Activated CD8-positive, alpha-beta T cell treated with anti-CD3 and anti-CD28 coated beads, Interleukin-2, amount 10 ng/mL, durations not matched to agents 7 days and 5 days (primary cell): ENCODE results near the gene CREBBP. TPM values are rescaled to one million over a fixed set of nuclear protein-coding genes. Genes with fewer than 3 reads are reported as not detected.

ENCODE experiments used
- ATAC-seq: fragments of 150-1000 bp; cut with Tn5 transposase; one replicate; pipeline ENCODE4 v1.10.0; 2021; ENCODE audit warnings: moderate library complexity
- CTCF ChIA-PET: fragments of 350-600 bp; sonication (Branson Sonifier 250); formaldehyde crosslinking; loops from one replicate; lab custom pipeline; 2021; ENCODE audit warnings: antibody characterized with exemption; lab: Charles Lee
- POLR2A ChIA-PET: fragments of 350-600 bp; sonication (Branson Sonifier 250); formaldehyde crosslinking; loops from one replicate; lab custom pipeline; 2021; ENCODE audit warnings: antibody characterized with exemption; lab: Charles Lee
- DNase-seq: peaks from one replicate; pipeline ENCODE4 v3.0.0-alpha.2; 2020
- H3K27ac Mint-ChIP-seq: one replicate; pipeline ENCODE4 v1.8.0; 2021; ENCODE audit warnings: mild to moderate bottlenecking, mixed read lengths
- H3K27me3 Mint-ChIP-seq: one replicate; pipeline ENCODE4 v1.8.0; 2021; ENCODE audit warnings: low read depth, mixed read lengths
- H3K36me3 Mint-ChIP-seq: one replicate; pipeline ENCODE4 v1.8.0; 2021; ENCODE audit warnings: low read depth, mixed read lengths
- H3K4me1 Mint-ChIP-seq: one replicate; pipeline ENCODE4 v1.8.0; 2021; ENCODE audit warnings: low read depth, mixed read lengths
- H3K4me3 Mint-ChIP-seq: one replicate; pipeline ENCODE4 v1.8.0; 2021; ENCODE audit warnings: mild to moderate bottlenecking, mixed read lengths
- H3K9me3 Mint-ChIP-seq: one replicate; pipeline ENCODE4 v1.8.0; 2022; ENCODE audit warnings: mixed read lengths; ENCODE audit not compliant: insufficient read depth
- total RNA-seq, 2 experiments: library from RNA; stranded (reverse); gene quantifications; one replicate each; pipeline ENCODE4 v1.2.3, GENCODE V29; 2021

The CREBBP gene
- total RNA-seq, 2 experiments from 2014 or later: 51.8 to 55.8 TPM

DNA sequence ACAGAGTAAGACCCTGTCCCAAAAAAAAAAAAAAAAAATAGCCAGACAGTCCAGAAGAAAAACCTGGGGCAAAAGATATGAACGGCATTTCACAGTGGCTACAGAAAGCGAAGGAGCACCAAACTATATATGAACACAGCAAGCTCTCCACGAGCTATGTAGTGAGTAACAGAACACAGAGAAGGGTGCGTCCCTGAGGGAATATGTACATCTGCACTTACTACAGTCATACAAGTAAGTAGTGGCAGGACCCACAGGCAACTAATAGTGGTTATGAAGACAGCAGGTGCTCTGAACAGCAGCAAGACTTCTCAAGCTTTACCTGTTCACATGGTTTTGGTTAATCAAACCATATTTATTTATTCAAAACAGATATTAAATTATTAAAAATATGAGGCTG lies 179.0 kb downstream of the CREBBP start:
- no peaks in the 10 kb centered on the region for H3K9me3 Mint-ChIP-seq
- ChIA-PET POLR2A (interaction anchor here (0.5 kb wide), 1 partner anchor 1445 kb away, joined by 3 read pairs; no protein-coding TSS in a partner anchor), CTCF (interaction anchor here (1.6 kb wide), 1 partner anchor 11 kb away, joined by 3 read pairs; no protein-coding TSS in a partner anchor)
- H3K27me3 Mint-ChIP-seq: no peaks in the 10 kb centered on the region
- peaks cover 11% of the 10 kb centered on the region for H3K36me3 Mint-ChIP-seq
- ATAC-seq (no peak), DNase-seq (no peak)
- no peak overlapping the region for H3K27ac Mint-ChIP-seq
- peaks cover 22% of the 10 kb centered on the region for H3K4me1 Mint-ChIP-seq
- H3K4me3 Mint-ChIP-seq: no peak overlapping the region

DNA sequence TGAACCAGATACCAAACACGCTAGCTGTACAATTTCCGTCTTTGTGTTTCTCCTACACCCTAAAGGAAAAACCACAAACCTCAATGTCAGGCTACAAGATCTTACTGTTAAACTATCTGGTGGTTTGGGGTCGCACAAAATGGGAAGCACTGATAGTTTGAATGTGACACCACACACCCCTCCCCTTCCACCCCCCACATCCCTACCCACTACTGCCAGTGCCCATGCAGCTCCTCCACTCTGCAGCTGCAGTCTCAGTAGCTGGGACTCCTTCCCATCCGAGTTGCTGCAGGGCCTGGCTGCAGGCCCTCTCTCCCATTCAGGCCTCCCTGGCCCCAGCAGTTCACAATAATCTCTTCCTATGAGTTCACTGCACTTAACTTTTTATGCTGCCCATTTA lies 181.6 kb downstream of the CREBBP start:
- Mint-ChIP-seq H3K4me3 (peak overlapping the region; percentile 15), H3K9me3 (no peaks in the 10 kb centered on the region), H3K4me1 (peaks cover 13% of the 10 kb centered on the region), H3K27me3 (no peaks in the 10 kb centered on the region), H3K27ac (no peak overlapping the region), H3K36me3 (peaks cover 13% of the 10 kb centered on the region)
- ChIA-PET CTCF (no interaction called here), POLR2A (interaction anchor here (0.7 kb wide), 1 partner anchor 91 kb away, joined by 3 read pairs; no protein-coding TSS in a partner anchor)
- ATAC-seq (peak; percentile 74), DNase-seq (peak; percentile 39)

DNA sequence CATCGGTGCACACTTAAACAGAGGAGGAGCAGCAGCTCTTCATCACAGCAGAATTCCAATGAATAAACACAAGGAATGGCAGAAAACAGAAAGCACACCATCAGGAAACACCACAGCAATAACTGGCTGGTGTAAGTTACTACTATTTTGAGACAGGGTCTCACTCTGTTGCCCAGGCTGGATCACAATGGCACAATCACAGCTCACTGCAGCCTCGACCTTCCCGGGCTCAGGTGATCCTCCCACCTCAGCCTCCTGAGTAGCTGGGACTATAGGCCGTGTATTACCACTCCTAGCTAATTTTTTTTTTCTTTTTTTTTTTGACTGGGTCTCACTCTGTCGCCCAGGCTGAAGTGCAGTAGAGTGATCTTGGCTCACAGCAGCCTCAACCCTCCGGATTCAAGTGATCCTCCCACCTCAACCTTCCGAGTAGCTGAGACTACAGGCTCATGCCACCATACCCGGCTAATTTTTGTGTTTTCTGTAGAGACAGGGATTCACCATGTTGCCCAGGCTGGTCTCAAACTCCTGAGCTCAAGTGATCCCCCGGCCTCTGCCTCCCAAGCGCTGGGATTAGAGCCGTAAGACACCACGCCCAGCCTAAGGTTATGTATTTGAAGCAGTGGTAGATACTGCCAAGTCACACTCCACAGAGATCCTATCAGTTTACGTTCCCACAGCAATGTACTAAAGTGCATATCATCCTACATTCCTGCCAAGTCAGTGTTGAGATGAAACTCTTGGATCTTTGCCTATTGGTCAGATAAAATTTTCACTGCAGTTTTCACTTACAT lies 183.9 kb downstream of the CREBBP start:
- CTCF ChIA-PET: interaction anchor here (1.1 kb wide), 1 partner anchor 9 kb away, joined by 4 read pairs; no protein-coding TSS in a partner anchor
- DNase-seq (no peak), ATAC-seq (no peak)
- Mint-ChIP-seq H3K27ac (no peak overlapping the region), H3K4me3 (no peak overlapping the region), H3K9me3 (no peaks in the 10 kb centered on the region), H3K27me3 (no peaks in the 10 kb centered on the region), H3K36me3 (peaks cover 7% of the 10 kb centered on the region), H3K4me1 (peaks cover 16% of the 10 kb centered on the region)
- POLR2A ChIA-PET: interaction anchor here (0.8 kb wide), 1 partner anchor 21 kb away, joined by 3 read pairs; the partner anchor contains the start of gene TRAP1

DNA sequence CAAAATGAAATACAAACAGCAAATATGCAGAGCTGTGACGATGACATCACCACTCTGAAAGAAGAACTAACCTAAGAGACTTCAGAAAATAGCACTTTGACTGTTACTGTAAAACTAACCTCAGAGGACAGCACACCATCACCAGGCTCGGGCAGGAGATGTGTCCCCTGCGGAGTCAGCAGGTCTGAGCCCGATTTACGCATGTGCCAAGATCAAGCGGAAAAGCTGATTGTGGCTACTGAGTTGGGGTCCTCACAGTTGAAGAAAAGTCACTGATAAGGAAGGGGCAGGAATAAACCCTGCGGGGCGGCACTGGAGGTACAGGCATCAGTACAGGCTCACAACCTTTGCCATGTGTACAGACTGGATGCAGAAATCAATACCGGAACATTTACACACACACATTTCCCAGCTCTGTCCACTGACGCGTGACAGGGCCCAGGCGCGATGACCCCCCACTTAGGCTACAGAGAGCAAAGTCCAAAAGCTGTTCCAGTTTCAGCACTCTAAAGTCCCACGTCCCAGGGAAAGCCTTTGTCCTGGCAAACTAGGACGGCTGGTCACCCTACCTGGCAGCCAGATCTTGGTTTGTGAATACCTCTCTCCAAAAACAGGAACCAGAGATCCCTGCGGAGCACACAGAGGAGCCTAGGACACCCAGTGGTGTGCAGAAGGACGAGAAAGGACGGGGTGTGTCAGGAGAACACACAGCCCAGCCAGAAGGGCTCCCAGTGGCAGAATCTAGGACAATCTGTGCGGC lies 184.7 kb downstream of the CREBBP start:
- DNase-seq: no peak
- Mint-ChIP-seq H3K27me3 (no peaks in the 10 kb centered on the region), H3K27ac (no peak overlapping the region), H3K9me3 (no peaks in the 10 kb centered on the region), H3K4me1 (peaks cover 23% of the 10 kb centered on the region), H3K36me3 (peaks cover 5% of the 10 kb centered on the region), H3K4me3 (no peak overlapping the region)
- ChIA-PET CTCF (interaction anchor here (1.1 kb wide), 1 partner anchor 8 kb away, joined by 4 read pairs; no protein-coding TSS in a partner anchor), POLR2A (no interaction called here)
- no peak for ATAC-seq

DNA sequence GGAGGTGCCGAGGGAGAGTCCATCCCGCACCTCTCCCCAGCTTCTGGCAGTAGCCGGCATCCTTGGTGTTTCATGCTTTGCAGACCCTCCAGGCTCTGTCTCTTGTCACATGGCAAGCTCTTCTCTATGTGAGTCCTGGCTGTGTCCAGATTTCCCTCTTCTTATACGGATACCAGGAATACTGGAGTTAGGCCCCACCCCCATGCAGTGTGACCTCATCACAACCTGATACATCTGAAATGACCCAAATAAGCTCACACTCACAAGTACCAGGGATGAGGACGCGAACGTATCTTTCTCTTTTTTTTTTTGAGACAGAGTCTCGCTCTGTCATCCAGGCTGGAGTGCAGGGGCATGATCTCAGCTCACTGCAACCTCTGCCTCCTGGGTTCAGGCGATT lies 186.5 kb downstream of the CREBBP start:
- Mint-ChIP-seq H3K27me3 (no peaks in the 10 kb centered on the region), H3K36me3 (peaks cover 8% of the 10 kb centered on the region), H3K4me3 (no peak overlapping the region), H3K27ac (no peak overlapping the region), H3K9me3 (no peaks in the 10 kb centered on the region), H3K4me1 (peaks cover 19% of the 10 kb centered on the region)
- ATAC-seq (no peak), DNase-seq (no peak)
- ChIA-PET POLR2A (no interaction called here), CTCF (no interaction called here)

DNA sequence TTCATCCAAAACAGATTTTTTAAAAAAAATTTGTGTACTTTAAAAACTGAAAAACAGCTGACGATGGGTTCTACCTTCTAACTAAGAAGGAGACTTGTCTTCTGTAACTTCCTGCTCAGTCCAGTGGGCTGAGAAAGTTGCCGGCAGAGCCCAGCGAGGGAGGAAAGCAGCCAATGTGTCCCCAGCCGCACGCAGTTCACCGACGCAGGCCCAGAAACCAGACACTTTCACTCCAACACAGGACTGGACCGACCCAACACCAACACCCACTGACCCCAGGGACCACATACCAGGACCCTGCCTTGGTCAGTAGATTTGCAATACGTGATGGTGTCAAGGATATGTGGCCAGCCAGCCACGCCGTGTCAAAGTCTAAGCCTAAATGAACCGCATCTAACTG lies 188.8 kb downstream of the CREBBP start:
- POLR2A ChIA-PET: interaction anchor here (0.7 to 1.0 kb wide), 2 partner anchors 9 to 188 kb away, joined by 3 to 4 read pairs; no protein-coding TSS in a partner anchor
- ATAC-seq: no peak
- Mint-ChIP-seq H3K4me3 (no peak overlapping the region), H3K4me1 (peaks cover 16% of the 10 kb centered on the region), H3K9me3 (no peaks in the 10 kb centered on the region), H3K36me3 (peaks cover 23% of the 10 kb centered on the region), H3K27me3 (no peaks in the 10 kb centered on the region), H3K27ac (no peak overlapping the region)
- CTCF ChIA-PET: interaction anchor here (0.9 to 2.2 kb wide), 11 partner anchors 8 to 562 kb away, joined by 3 to 14 read pairs (median 4); partner anchors contain the start of gene TRAP1
- no peak for DNase-seq

DNA sequence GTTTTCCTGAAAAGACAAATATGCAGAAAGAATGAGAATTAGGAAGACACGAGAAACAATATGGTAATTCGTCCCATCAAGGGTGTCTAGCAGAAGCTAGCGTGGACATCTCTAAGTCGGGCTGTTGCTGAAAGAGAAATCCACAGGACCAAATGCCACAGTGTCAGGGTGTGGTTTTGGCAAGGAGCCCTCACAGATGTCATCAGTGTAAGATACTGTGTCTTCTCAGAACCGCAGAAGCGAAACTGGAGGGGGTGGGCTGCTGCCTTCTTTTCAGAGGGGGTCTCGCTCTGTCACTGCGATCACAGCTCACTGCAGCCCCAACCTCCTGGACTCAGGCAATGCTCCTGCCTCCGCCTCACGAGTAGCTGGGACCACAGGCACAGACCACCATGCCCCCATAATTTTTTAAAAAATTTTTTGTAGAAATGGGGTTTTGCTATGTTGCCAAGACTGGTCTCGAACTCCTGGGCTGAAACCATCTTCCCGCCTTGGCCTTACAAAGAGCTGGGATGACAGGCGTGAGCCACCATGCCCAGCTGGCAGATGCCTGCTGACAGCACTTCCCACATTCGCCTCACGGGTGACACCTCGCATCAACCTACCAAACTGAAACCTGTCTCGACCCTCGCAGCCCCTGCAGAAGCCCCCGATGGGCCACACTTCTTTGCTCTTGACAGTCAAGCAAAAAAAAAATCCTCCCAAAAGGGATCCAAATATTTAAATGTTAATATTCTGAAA lies 189.4 kb downstream of the CREBBP start:
- peaks cover 16% of the 10 kb centered on the region for H3K4me1 Mint-ChIP-seq
- ChIA-PET CTCF (interaction anchor here (0.6 to 2.2 kb wide), 14 partner anchors 9 to 563 kb away, joined by 3 to 14 read pairs (median 4); partner anchors contain the start of gene TRAP1), POLR2A (interaction anchor here (0.7 to 1.0 kb wide), 3 partner anchors 8 to 188 kb away, joined by 3 to 4 read pairs (median 3); partner anchors contain the start of gene TRAP1)
- H3K9me3 Mint-ChIP-seq: no peaks in the 10 kb centered on the region
- no peak for ATAC-seq
- H3K27ac Mint-ChIP-seq: peak overlapping the region; percentile 71
- no peak overlapping the region for H3K4me3 Mint-ChIP-seq
- H3K36me3 Mint-ChIP-seq: peaks cover 23% of the 10 kb centered on the region
- no peak for DNase-seq
- no peaks in the 10 kb centered on the region for H3K27me3 Mint-ChIP-seq

DNA sequence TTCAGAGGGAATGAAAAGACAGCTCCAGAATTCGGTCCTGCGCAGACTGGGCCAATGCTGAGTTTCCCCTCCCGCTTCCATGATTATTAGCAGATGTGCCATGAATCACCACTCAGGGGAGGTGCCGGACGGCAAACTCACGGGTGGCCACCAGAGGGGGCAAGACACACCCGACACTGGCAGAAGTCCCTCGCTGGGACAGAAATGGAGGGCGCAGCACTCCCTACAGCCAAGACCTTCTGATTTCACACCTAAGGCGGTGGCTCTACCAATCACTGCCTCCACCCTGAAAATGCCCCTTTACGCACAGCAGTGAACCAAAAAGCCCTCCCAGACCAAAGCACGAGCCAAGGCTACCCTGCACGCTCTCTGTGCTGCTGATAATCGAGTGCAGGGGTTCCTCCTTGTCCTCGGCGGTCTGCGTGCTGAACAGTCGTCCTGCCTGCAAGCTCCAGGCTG lies 190.0 kb downstream of the CREBBP start:
- Mint-ChIP-seq H3K27ac (peak overlapping the region; percentile 71), H3K36me3 (peaks cover 23% of the 10 kb centered on the region), H3K4me1 (peaks cover 16% of the 10 kb centered on the region), H3K9me3 (no peaks in the 10 kb centered on the region), H3K4me3 (no peak overlapping the region), H3K27me3 (no peaks in the 10 kb centered on the region)
- ATAC-seq (peak; percentile 97), DNase-seq (peak; percentile 88)
- ChIA-PET POLR2A (interaction anchor here (1.0 kb wide), 1 partner anchor 27 kb away, joined by 3 read pairs; the partner anchor contains the start of gene TRAP1), CTCF (interaction anchor here (0.6 to 2.2 kb wide), 13 partner anchors 9 to 247 kb away, joined by 3 to 14 read pairs (median 3); partner anchors contain the start of gene TRAP1)

DNA sequence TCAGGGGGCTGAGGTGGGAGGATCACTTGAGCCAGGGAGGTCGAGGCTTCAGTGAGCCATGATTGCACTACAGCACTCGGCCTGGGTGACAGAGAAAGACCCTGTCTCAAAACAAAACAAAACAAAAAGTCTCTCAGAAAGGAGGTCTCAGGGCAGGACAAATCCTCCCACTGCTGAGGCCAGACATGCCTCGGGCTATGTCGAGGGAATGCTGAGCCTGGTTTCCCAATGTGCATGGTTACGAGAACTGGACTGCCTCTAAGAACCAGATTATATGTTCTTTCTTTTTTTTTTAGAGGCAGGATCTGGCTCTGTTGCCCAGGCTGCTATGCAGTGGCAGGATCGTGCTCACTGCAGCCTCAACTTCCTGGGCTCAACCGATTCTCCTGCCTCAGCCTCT lies 190.8 kb downstream of the CREBBP start:
- no peak for ATAC-seq
- Mint-ChIP-seq H3K27ac (no peak overlapping the region), H3K36me3 (peaks cover 28% of the 10 kb centered on the region), H3K4me1 (peaks cover 16% of the 10 kb centered on the region), H3K4me3 (no peak overlapping the region), H3K9me3 (no peaks in the 10 kb centered on the region), H3K27me3 (no peaks in the 10 kb centered on the region)
- POLR2A ChIA-PET: no interaction called here
- CTCF ChIA-PET: interaction anchor here (0.6 to 2.2 kb wide), 5 partner anchors 8 to 80 kb away, joined by 3 to 14 read pairs (median 3); partner anchors contain the start of gene TRAP1
- DNase-seq: no peak

DNA sequence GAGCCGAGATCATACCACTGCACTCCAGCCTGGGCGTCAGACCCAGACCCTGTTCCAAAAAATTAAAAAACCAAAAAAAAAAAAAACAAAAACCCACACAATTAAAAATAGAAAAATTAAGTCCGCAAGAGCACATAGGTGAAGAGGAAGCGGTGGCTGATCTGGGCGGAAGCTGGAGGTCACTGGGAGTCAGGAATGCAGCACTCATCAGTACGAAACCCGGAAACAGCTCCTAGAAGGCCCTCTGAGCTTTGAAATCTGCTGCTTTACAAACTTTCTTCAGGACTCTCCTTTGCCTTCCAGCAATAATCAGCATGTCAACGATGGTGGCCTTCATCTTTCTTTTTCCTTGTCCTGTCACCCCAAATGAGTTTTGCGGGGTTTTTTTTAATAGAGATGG lies 192.7 kb downstream of the CREBBP start:
- peaks cover 16% of the 10 kb centered on the region for H3K4me1 Mint-ChIP-seq
- DNase-seq: no peak
- no peaks in the 10 kb centered on the region for H3K9me3 Mint-ChIP-seq
- H3K27ac Mint-ChIP-seq: no peak overlapping the region
- ATAC-seq: no peak
- H3K27me3 Mint-ChIP-seq: no peaks in the 10 kb centered on the region
- POLR2A ChIA-PET: no interaction called here
- CTCF ChIA-PET: interaction anchor here (0.9 to 1.3 kb wide), 2 partner anchors 8 to 566 kb away, joined by 3 to 4 read pairs; no protein-coding TSS in a partner anchor
- no peak overlapping the region for H3K4me3 Mint-ChIP-seq
- H3K36me3 Mint-ChIP-seq: peaks cover 33% of the 10 kb centered on the region
